ENCODE measurements around the gene RGS21.

GRCh38 chr1:192375306-192375705 lies 58.5 kb downstream of the RGS21 start:
- no peak for TF ChIP-seq CTCF (IDR thresholded peaks at IDR 0.05)
- TF ChIP-seq POLR2A (IDR thresholded peaks at IDR 0.05) = no peak

Measured in adrenal gland (tissue), 5 donors.